Epithelial cell of esophagus (primary cell): ENCODE measurements around the gene MEMO1.

Experiments used
- DNase-seq: peaks from one replicate; pipeline ENCODE4 v3.0.0; 2010; ENCODE audit warnings: low read depth
- H3K4me3 ChIP-seq: 2 replicates; pipeline ENCODE4 v1.5.1; 2011; ENCODE audit warnings: mild to moderate bottlenecking, low read length, control low read depth
- TF ChIP-seq, protein P1 (sequence below): IDR thresholded peaks from 2 replicates; pipeline ENCODE4 v1.5.1; 2011; ENCODE audit warnings: low read depth, mild to moderate bottlenecking, low read length, control low read depth, inconsistent platforms; ENCODE audit not compliant: insufficient read depth; ENCODE audit errors: missing control alignments

The MEMO1 gene

DNA sequence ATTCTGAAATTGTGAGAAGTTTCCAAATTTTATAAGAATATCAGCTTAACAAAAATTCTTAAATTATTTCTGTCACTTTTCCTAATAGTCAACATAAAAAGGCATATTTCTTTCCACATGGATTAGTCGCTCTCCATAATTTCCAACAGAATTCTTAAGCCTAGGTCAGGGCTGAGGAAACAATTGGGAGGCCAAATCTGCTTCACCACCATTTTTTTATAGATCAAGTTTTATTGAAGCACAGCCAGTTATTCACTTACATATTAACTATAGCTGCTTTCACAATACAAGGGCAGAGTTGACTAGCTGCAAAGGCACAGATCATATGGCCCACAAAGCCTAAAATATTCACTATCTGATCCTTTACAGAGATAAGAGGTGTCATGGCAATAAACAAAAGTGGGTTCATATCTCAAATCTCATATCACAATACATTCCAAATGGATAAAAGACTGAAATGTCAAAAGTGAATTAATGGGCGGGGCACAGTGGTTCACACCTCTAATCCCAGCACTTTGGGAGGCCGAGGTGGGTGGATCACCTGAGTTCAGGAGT lies 18.7 kb downstream of the MEMO1 start:
- TF ChIP-seq, protein P1, sequence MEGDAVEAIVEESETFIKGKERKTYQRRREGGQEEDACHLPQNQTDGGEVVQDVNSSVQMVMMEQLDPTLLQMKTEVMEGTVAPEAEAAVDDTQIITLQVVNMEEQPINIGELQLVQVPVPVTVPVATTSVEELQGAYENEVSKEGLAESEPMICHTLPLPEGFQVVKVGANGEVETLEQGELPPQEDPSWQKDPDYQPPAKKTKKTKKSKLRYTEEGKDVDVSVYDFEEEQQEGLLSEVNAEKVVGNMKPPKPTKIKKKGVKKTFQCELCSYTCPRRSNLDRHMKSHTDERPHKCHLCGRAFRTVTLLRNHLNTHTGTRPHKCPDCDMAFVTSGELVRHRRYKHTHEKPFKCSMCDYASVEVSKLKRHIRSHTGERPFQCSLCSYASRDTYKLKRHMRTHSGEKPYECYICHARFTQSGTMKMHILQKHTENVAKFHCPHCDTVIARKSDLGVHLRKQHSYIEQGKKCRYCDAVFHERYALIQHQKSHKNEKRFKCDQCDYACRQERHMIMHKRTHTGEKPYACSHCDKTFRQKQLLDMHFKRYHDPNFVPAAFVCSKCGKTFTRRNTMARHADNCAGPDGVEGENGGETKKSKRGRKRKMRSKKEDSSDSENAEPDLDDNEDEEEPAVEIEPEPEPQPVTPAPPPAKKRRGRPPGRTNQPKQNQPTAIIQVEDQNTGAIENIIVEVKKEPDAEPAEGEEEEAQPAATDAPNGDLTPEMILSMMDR, result no peak
- DNase-seq, result no peak
- no peak overlapping the region for H3K4me3 ChIP-seq

DNA sequence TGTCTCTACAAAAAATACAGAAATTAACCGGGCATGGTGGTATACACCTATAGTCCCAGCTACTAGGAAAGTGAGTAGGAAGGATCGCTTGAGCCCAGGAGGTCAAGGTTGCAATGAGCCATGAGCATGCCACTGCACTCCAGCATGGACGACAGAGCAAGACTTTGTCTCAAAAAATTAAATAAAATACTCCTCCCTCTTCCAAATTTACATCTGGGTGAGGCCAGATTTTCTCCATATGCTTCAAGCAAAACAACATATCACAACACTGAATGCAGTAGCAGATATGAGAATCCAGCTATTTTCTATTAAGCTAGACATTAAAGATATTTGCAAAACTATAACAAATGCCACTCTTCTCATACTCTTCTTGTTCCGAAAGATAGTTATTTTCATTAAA lies 20.9 kb downstream of the MEMO1 start:
- H3K4me3 ChIP-seq, result no peak overlapping the region
- DNase-seq, result no peak
- TF ChIP-seq, protein P1, result no peak

DNA sequence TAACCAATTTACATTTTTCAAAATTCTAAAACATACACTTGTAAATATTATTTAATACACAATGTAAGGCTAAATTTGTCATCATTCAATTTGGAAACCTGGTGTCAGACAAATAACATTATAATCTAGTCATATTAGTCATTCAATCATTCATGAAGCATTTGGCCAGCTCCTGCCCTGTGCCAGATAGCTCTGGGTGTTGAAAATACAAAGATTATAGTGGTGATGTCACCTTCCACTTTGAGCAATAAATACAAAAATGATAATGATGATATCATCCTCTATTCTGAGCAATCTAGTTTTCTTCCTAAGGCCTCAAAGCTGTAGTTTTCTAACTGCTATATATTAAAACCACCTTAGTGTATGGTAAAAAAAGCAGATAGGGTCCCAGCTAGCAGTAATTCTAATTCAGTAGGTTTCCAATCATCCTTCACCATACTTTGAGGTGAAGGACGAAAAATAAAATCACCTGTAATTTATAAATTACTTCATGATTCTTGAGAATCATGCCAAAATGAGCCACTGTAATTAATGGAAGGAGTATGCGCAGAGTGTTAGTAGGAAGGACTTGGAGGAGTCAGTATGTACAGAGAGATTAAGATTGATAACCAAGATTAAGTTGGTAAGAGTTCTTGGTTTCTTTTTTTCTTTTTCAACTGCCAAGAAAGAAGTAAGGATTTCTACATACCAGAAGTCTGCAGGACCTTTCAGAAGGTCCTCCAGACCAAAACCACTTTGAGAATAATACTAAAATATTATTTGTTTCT lies 23.2 kb downstream of the MEMO1 start:
- TF ChIP-seq, protein P1, result no peak
- H3K4me3 ChIP-seq, result no peak overlapping the region
- DNase-seq, result peak; percentile 90

DNA sequence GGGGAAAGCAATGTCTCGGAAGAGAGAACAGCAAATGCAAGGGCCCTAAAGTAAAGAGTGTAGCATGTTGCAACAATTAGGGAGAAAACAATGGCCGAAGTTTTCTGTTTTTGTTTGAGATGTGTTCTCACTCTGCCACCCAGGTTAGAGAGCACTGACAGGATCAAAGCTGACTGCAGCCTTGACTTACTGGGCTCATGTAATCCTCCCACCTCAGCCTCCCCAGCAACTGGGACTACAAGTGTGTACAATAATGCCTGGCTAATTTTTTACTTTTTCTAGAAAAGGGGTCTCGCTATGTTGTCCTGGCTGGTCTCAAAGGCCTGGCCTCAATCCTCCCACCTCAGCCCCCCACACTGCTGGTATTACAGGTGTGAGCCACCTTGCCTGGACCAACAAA lies 23.9 kb downstream of the MEMO1 start:
- TF ChIP-seq, protein P1, result no peak
- H3K4me3 ChIP-seq, result no peak overlapping the region
- DNase-seq, result no peak

DNA sequence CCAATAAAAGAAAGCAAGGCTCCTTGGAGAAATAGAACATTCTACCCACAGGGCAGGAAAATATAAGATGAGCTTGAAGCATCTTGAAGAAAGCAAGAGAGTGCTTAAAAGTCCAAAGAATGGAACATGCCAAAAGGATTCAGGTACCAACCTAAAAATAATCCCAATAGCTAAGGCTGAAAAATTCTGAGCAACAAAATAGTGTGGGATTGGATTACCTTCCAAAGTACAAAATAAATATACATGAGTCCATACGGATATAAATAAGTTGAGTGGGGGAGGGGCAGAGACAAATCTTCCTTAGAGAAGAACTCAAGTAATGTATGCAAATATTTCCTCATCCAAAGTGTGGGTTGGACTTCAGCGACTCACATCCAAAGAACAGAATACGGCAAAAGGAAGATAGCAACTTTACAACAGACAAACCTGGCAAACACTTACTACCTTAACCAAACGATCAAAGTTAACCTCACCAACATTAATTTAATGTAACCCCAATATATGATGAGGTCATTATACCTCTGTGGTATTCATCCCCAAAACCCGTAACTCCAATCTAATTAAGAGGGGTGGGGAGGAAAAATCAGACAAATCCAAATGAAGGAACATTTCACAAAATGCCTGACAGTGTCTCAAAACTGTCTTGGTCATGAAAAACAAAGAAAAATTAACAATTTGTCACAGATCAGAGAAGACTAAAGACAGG lies 26.9 kb downstream of the MEMO1 start:
- TF ChIP-seq, protein P1, result no peak
- no peak for DNase-seq
- no peak overlapping the region for H3K4me3 ChIP-seq

DNA sequence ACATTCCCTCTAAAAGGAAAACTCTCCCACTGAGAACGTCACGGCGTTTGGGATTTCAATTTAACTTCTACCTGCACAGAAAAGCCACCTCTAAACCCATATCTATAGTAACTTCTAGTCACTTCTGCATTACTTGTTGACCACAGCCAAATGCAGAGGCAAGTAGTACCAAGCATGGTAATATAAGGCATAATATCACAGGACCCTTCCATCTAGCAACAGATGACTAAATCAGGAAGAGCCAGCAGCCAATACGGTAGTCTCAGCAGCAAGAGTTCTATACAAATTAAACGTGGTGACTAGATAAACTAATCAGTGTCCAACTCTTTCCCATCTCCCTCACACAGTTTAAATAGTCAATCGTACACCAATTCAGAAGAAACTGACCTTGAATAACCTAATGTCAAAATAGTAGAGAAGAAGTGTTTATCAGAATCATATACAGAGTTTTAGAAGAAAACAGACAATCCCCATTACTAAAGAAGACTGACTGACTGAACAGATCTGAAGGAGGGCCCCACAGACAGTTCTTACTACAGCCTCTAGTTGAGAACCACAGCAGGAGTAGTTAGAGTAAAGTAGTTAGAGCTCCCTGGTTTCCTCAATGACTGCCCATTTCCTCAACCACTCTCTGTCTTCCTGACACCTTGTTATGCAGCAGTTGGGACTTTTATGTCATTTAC lies 30.0 kb downstream of the MEMO1 start:
- DNase-seq, result peak; percentile 55
- no peak overlapping the region for H3K4me3 ChIP-seq
- TF ChIP-seq, protein P1, result no peak
